GM23338 (cell line): Measurements from ENCODE around the gene RNF8. TPM values are rescaled to one million over a fixed set of nuclear protein-coding genes. Genes with fewer than 3 reads are reported as not detected.
"Not testable (repeated sequence)": the region's sequence is repeated elsewhere in the genome, so short reads cannot be mapped to it uniquely, and the experiment has no call there.

Experiments used
- ATAC-seq: fragments of 200-7000 bp; cut with Tn5 transposase; 3 replicates; pipeline ENCODE4 v1.9.1; 2020
- DNase-seq: peaks from one replicate; pipeline ENCODE4 v3.0.0-alpha.2; 2015; ENCODE audit warnings: low spot score
- H2AFZ ChIP-seq: fragments of 200-600 bp; sonication (generic); 2 replicates; pipeline ENCODE4 v1.8.0; 2016; ENCODE audit warnings: antibody characterized with exemption, mild to moderate bottlenecking, moderate library complexity
- H3F3A ChIP-seq: fragments of 200-600 bp; sonication (generic); replicated peaks from 2 replicates; pipeline ENCODE4 v1.8.0; 2017; ENCODE audit warnings: antibody characterized with exemption, mixed run types, low read depth
- H3K27ac ChIP-seq: fragments of 200-600 bp; sonication (generic); 2 replicates; pipeline ENCODE4 v1.6.1; 2016; ENCODE audit warnings: low read depth
- H3K27me3 ChIP-seq: fragments of 200-600 bp; sonication (generic); 2 replicates; pipeline ENCODE4 v1.8.0; 2016; ENCODE audit warnings: mild to moderate bottlenecking, mixed run types, moderate library complexity; ENCODE audit not compliant: insufficient read depth
- H3K36me3 ChIP-seq: fragments of 200-600 bp; sonication (generic); 2 replicates; pipeline ENCODE4 v1.8.0; 2016; ENCODE audit warnings: mild to moderate bottlenecking; ENCODE audit not compliant: insufficient read depth
- H3K4me1 ChIP-seq: fragments of 200-600 bp; sonication (generic); 2 replicates; pipeline ENCODE4 v1.8.0; 2016; ENCODE audit warnings: mild to moderate bottlenecking, moderate library complexity; ENCODE audit not compliant: insufficient read depth
- H3K4me2 ChIP-seq: fragments of 200-600 bp; sonication (generic); 2 replicates; pipeline ENCODE4 v1.7.1; 2017; ENCODE audit warnings: mixed run types
- H3K4me3 ChIP-seq: fragments of 200-600 bp; sonication (generic); 2 replicates; pipeline ENCODE4 v1.6.1; 2016; ENCODE audit warnings: mixed run types
- H3K79me2 ChIP-seq: fragments of 200-600 bp; sonication (generic); replicated peaks from 2 replicates; pipeline ENCODE4 v1.8.0; 2017; ENCODE audit warnings: mild to moderate bottlenecking; ENCODE audit not compliant: insufficient read depth
- H3K9me2 ChIP-seq: fragments of 200-600 bp; sonication (generic); 2 replicates; pipeline ENCODE4 v1.8.0; 2017; ENCODE audit not compliant: insufficient read depth
- H4K20me1 ChIP-seq: fragments of 200-600 bp; sonication (generic); replicated peaks from 2 replicates; pipeline ENCODE4 v1.8.0; 2017; ENCODE audit warnings: mild to moderate bottlenecking; ENCODE audit not compliant: insufficient read depth
- H3K27ac Mint-ChIP-seq: 2 replicates; pipeline ENCODE4 v1.8.0; 2020; ENCODE audit warnings: inconsistent platforms, mild to moderate bottlenecking, moderate library complexity, mixed read lengths
- H3K27me3 Mint-ChIP-seq: 3 replicates; pipeline ENCODE4 v1.8.0; 2022; ENCODE audit warnings: low read depth, mild to moderate bottlenecking, moderate library complexity, mixed read lengths, inconsistent platforms; ENCODE audit not compliant: insufficient read depth, poor library complexity
- H3K36me3 Mint-ChIP-seq: 3 replicates; pipeline ENCODE4 v1.8.0; 2021; ENCODE audit warnings: low read depth, mild to moderate bottlenecking, inconsistent platforms, moderate library complexity, mixed read lengths
- H3K4me1 Mint-ChIP-seq: 3 replicates; pipeline ENCODE4 v1.8.0; 2020; ENCODE audit warnings: mild to moderate bottlenecking, inconsistent platforms, mixed read lengths
- H3K4me3 Mint-ChIP-seq: 3 replicates; pipeline ENCODE4 v1.8.0; 2021; ENCODE audit warnings: moderate library complexity, mild to moderate bottlenecking, inconsistent platforms, mixed read lengths
- H3K9me3 Mint-ChIP-seq: 3 replicates; pipeline ENCODE4 v1.8.0; 2020; ENCODE audit warnings: moderate library complexity, mild to moderate bottlenecking, inconsistent platforms, mixed read lengths
- CREB1 ChIP-seq: fragments of 250-450 bp; sonication (Bioruptor Pico); IDR thresholded peaks from 2 replicates; pipeline ENCODE4 v1.5.0; 2020; ENCODE audit warnings: low read depth, mild to moderate bottlenecking, moderate library complexity
- EZH2phosphoT487 ChIP-seq: fragments of 200-600 bp; sonication (generic); IDR thresholded peaks from one replicate; pipeline ENCODE4 v1.8.1; 2018; ENCODE audit warnings: antibody characterized with exemption; ENCODE audit not compliant: unreplicated experiment
- JUNB ChIP-seq: IDR thresholded peaks from one replicate; pipeline ENCODE4 v1.6.1; 2016; ENCODE audit warnings: antibody characterized with exemption; ENCODE audit not compliant: unreplicated experiment
- NANOG ChIP-seq: IDR thresholded peaks from 2 replicates; pipeline ENCODE4 v1.6.1; 2016; ENCODE audit warnings: antibody characterized with exemption, borderline replicate concordance
- STAT1 ChIP-seq: IDR thresholded peaks from one replicate; pipeline ENCODE4 v1.6.1; 2016; ENCODE audit warnings: antibody characterized with exemption; ENCODE audit not compliant: unreplicated experiment
- ZNF114 ChIP-seq: fragments of 250-450 bp; sonication (Bioruptor Pico); IDR thresholded peaks from 2 replicates; pipeline ENCODE4 v1.5.0; 2020; ENCODE audit warnings: mild to moderate bottlenecking, moderate library complexity
- ZNF331 ChIP-seq: fragments of 250-450 bp; sonication (Bioruptor Pico); IDR thresholded peaks from 2 replicates; pipeline ENCODE4 v1.5.0; 2020; ENCODE audit warnings: low read depth, mild to moderate bottlenecking, moderate library complexity
- ZNF462 ChIP-seq: fragments of 250-450 bp; sonication (Bioruptor Pico); IDR thresholded peaks from 2 replicates; pipeline ENCODE4 v1.5.0; 2020; ENCODE audit warnings: mild to moderate bottlenecking, moderate library complexity
- polyA plus RNA-seq: library from polyadenylated mRNA; unstranded; fragments of >200 nt; fragmentation: Nextera tagmentation; extraction: Ambion mirVana; gene quantifications from 2 replicates; pipeline ENCODE4 v1.2.1, GENCODE V29; 2016
- total RNA-seq: library from RNA; depleted of rRNA; stranded (reverse); fragments of >200 nt; shearing (Covaris generic); gene quantifications from 2 replicates; pipeline ENCODE4 v1.2.3, GENCODE V29; 2014

The RNF8 gene
- total and polyA plus RNA-seq, 2 experiments from 2014 or later = 41.6 to 55.2 TPM

GRCh38 chr6:37345804-37346203 lies 8.0 kb upstream of the RNF8 start:
- H3K4me3 Mint-ChIP-seq, H3K9me3 Mint-ChIP-seq, H3K27ac ChIP-seq, H3K4me3 ChIP-seq, H3K27me3 ChIP-seq, H3K4me2 ChIP-seq, DNase-seq, H3K4me1 Mint-ChIP-seq, H3K36me3 ChIP-seq, H3K79me2 ChIP-seq, H4K20me1 ChIP-seq, H2AFZ ChIP-seq, H3F3A ChIP-seq, H3K27ac Mint-ChIP-seq, H3K27me3 Mint-ChIP-seq, H3K9me2 ChIP-seq, H3K4me1 ChIP-seq, H3K36me3 Mint-ChIP-seq, ATAC-seq: not testable (repeated sequence)

GRCh38 chr6:37347177-37347576 lies 6.6 kb upstream of the RNF8 start:
- no peak for ATAC-seq

More at GRCh38 chr6:37347177-37347576, 6.6 kb upstream of the RNF8 start:
- Histone ChIP-seq H3K27me3 (no peaks in the 10 kb centered on the region), H3K79me2 (no peaks in the 10 kb centered on the region), H3K9me2 (0 out of 2 replicates have a peak, but pooled peaks cover 3% of the 10 kb centered on the region), H3K27ac (no peak overlapping the region), H3F3A (no peaks in the 10 kb centered on the region), H4K20me1 (no peaks in the 10 kb centered on the region), H3K36me3 (no peaks in the 10 kb centered on the region), H3K4me1 (no peaks in the 10 kb centered on the region; the same call in 1 of the 2 replicates), H3K4me3 (no peak overlapping the region), H2AFZ (no peak overlapping the region), H3K4me2 (no peak overlapping the region)
- Mint-ChIP-seq H3K4me1 (no peaks in the 10 kb centered on the region), H3K36me3 (no peaks in the 10 kb centered on the region), H3K27ac (no peak overlapping the region), H3K4me3 (no peak overlapping the region), H3K27me3 (peaks cover 2% of the 10 kb centered on the region), H3K9me3 (peaks cover 7% of the 10 kb centered on the region)
- no peak for DNase-seq
- TF ChIP-seq ZNF462 (CRISPR knock-in tag) (no peak), STAT1 (no peak), JUNB (no peak), ZNF114 (CRISPR knock-in tag) (no peak), EZH2phosphoT487 (no peak), CREB1 (CRISPR knock-in tag) (no peak), NANOG (no peak), ZNF331 (no peak)
